ENCODE results near the gene FNDC8.
A peak's percentile ranks its signal among the peaks of the same experiment; 100 is the strongest.
"Not testable (repeated sequence)": the region's sequence is repeated elsewhere in the genome, so short reads cannot be mapped to it uniquely, and the experiment has no call there.

Gene FNDC8

GRCh38 chr17:35135322-35135721 lies 13.9 kb downstream of the FNDC8 start:
- DNase-seq (ENCODE audit: insufficient read length, low spot score): no peak
- TF ChIP-seq SPI1 (IDR thresholded peaks at IDR 0.05; ENCODE audit: low read depth, low read length): no peak
- TF ChIP-seq POLR2AphosphoS5 (IDR thresholded peaks at IDR 0.05; ENCODE audit: low read depth, low read length): no peak
- no peak for TF ChIP-seq PAX5 (IDR thresholded peaks at IDR 0.05; ENCODE audit: insufficient read depth, low read length, severe bottlenecking)
- TF ChIP-seq POLR2A (IDR thresholded peaks at IDR 0.05; ENCODE audit: low read depth, low read length): no peak
- no peak for FAIRE-seq

GRCh38 chr17:35138218-35138617 lies 16.8 kb downstream of the FNDC8 start:
- DNase-seq (ENCODE audit: insufficient read length, low spot score) (no peak), FAIRE-seq (no peak)
- TF ChIP-seq TAF1 (IDR thresholded peaks at IDR 0.05; ENCODE audit: low read depth, low read length) (no peak), POLR2A (IDR thresholded peaks at IDR 0.05; ENCODE audit: low read depth, low read length) (no peak), PAX5 (IDR thresholded peaks at IDR 0.05; ENCODE audit: insufficient read depth, low read length, severe bottlenecking) (no peak), POU2F2 (IDR thresholded peaks at IDR 0.05; ENCODE audit: low read depth, low read length) (no peak), POLR2AphosphoS5 (IDR thresholded peaks at IDR 0.05; ENCODE audit: low read depth, low read length) (no peak), SPI1 (IDR thresholded peaks at IDR 0.05; ENCODE audit: low read depth, low read length) (no peak)

DNA sequence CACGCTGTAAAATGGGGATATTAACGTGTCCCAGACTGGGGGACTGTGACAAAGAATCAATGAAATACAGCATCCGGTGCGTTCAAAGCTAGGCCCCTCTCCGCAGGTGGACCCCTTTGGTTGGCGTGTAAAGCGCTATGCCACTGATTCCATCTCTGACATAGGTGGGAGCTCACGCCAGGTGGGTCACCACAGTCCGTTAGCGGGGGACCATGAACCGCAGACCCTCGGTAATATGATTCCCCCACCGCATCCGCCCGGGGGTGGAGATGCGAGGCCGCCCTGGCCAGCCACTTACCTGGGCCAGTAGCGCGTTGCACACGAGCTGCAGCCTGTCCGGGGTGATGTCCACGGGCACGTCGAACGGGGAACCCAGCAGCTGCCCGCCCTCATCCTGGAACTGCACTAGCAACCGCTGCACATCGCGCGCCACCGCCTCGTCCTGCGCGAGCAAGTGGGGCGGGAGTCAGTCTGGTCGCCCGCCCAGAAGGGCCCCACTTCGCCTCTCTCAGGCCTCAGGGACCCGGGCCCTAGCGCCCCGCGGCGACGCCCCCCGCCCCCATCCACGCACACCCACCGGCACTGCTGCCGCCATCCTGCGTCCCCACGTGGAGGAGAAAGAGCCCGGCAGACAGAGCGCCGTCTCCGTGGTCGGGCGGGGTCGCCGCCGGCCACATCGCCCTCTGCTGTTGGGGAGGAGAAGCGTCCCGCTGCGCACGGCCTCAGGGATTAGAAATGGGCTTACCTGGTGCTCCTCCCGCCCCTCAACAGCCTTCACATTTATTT lies 20.5 kb downstream of the FNDC8 start, which contains the start of gene NLE1:
NLE1 (minus strand) TSS at position 623 of the 786 bp plus-strand sequence; CDS start at position 595, 28 bp downstream.
- FAIRE-seq (peak; percentile 88), DNase-seq (ENCODE audit: insufficient read length, low spot score) (peak; percentile 88)
- TF ChIP-seq POU2F2 (IDR thresholded peaks at IDR 0.05; ENCODE audit: low read depth, low read length) (peak; percentile 49; the same call in 1 of the 2 replicates), PAX5 (IDR thresholded peaks at IDR 0.05; ENCODE audit: insufficient read depth, low read length, severe bottlenecking) (no peak), SPI1 (IDR thresholded peaks at IDR 0.05; ENCODE audit: low read depth, low read length) (no peak), TAF1 (IDR thresholded peaks at IDR 0.05; ENCODE audit: low read depth, low read length) (peak; percentile 91), POLR2AphosphoS5 (IDR thresholded peaks at IDR 0.05; ENCODE audit: low read depth, low read length) (no peak), POLR2A (IDR thresholded peaks at IDR 0.05; ENCODE audit: low read depth, low read length) (no peak)

DNA sequence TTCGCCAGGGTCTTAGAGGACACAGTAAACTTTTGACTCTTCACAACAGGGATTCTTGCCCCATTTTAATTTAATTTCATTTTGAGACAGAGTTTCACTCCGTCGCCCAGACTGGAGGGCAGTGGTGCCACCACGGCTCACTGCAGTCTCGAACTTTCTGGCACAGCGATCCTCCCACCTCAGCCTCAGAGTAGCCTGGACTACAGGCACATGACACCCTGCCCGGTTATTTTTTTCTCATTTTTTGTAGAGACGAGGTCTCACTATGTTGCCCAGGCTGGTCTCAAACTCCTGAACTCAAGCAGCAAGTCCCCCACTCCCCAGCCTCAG lies 21.0 kb downstream of the FNDC8 start:
- DNase-seq (ENCODE audit: insufficient read length, low spot score) (no peak), FAIRE-seq (no peak)
- TF ChIP-seq TAF1 (IDR thresholded peaks at IDR 0.05; ENCODE audit: low read depth, low read length) (no peak), PAX5 (IDR thresholded peaks at IDR 0.05; ENCODE audit: insufficient read depth, low read length, severe bottlenecking) (no peak), SPI1 (IDR thresholded peaks at IDR 0.05; ENCODE audit: low read depth, low read length) (no peak), POU2F2 (IDR thresholded peaks at IDR 0.05; ENCODE audit: low read depth, low read length) (no peak), POLR2AphosphoS5 (IDR thresholded peaks at IDR 0.05; ENCODE audit: low read depth, low read length) (no peak), POLR2A (IDR thresholded peaks at IDR 0.05; ENCODE audit: low read depth, low read length) (no peak)

GRCh38 chr17:35144840-35145239 lies 23.4 kb downstream of the FNDC8 start:
- DNase-seq (ENCODE audit: insufficient read length, low spot score) (no peak), FAIRE-seq (no peak)
- TF ChIP-seq TAF1 (IDR thresholded peaks at IDR 0.05; ENCODE audit: low read depth, low read length): no peak
- no peak for TF ChIP-seq POLR2A (IDR thresholded peaks at IDR 0.05; ENCODE audit: low read depth, low read length)
- TF ChIP-seq POU2F2 (IDR thresholded peaks at IDR 0.05; ENCODE audit: low read depth, low read length): no peak
- TF ChIP-seq POLR2AphosphoS5 (IDR thresholded peaks at IDR 0.05; ENCODE audit: low read depth, low read length): no peak
- TF ChIP-seq SPI1 (IDR thresholded peaks at IDR 0.05; ENCODE audit: low read depth, low read length): no peak
- no peak for TF ChIP-seq PAX5 (IDR thresholded peaks at IDR 0.05; ENCODE audit: insufficient read depth, low read length, severe bottlenecking)

GRCh38 chr17:35146214-35146833 lies 24.9 kb downstream of the FNDC8 start:
- no peak for DNase-seq (ENCODE audit: insufficient read length, low spot score)
- no peak for FAIRE-seq
- no peak for TF ChIP-seq SPI1 (IDR thresholded peaks at IDR 0.05; ENCODE audit: low read depth, low read length)
- TF ChIP-seq PAX5 (IDR thresholded peaks at IDR 0.05; ENCODE audit: insufficient read depth, low read length, severe bottlenecking): no peak

DNA sequence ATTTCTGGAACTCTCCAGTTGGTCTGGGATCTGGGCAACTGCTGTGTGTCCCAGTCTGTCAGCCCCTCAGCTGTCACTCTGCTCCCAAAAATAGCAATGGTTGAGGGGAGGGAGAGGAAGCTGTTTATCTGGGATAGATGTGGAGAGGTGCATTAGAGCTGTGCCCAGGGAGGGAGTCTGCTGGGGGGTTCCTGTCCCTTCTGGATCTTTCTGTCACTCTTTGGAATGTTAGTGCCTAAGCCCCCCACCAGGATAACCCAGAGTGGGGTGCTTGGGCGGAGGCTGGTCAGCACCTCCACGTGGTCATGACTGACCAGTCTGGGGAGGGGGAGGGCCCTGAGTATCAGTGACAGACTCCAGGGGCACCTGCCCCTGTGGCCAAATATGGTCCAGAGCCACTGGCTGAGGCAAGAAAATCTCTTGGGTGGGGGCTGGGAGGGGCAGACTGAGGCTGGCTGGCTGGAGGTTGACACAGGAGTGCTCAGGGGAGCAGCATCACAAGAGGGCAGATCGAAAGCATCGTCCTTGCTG lies 26.0 kb downstream of the FNDC8 start, which contains the start of gene UNC45B:
UNC45B (plus strand) TSS at position 443 of the 531 bp plus-strand sequence. CDS start 447 bp downstream, outside the sequence.
- no peak for TF ChIP-seq SPI1 (IDR thresholded peaks at IDR 0.05; ENCODE audit: low read depth, low read length)
- no peak for TF ChIP-seq TAF1 (IDR thresholded peaks at IDR 0.05; ENCODE audit: low read depth, low read length)
- TF ChIP-seq POLR2AphosphoS5 (IDR thresholded peaks at IDR 0.05; ENCODE audit: low read depth, low read length): no peak
- no peak for TF ChIP-seq POU2F2 (IDR thresholded peaks at IDR 0.05; ENCODE audit: low read depth, low read length)
- TF ChIP-seq PAX5 (IDR thresholded peaks at IDR 0.05; ENCODE audit: insufficient read depth, low read length, severe bottlenecking): no peak
- no peak for TF ChIP-seq POLR2A (IDR thresholded peaks at IDR 0.05; ENCODE audit: low read depth, low read length)
- FAIRE-seq: no peak

GRCh38 chr17:35148144-35148543 lies 26.7 kb downstream of the FNDC8 start:
- no peak for DNase-seq (ENCODE audit: insufficient read length, low spot score)
- no peak for FAIRE-seq
- TF ChIP-seq SPI1 (IDR thresholded peaks at IDR 0.05; ENCODE audit: low read depth, low read length) (no peak), TAF1 (IDR thresholded peaks at IDR 0.05; ENCODE audit: low read depth, low read length) (no peak), POLR2AphosphoS5 (IDR thresholded peaks at IDR 0.05; ENCODE audit: low read depth, low read length) (no peak), PAX5 (IDR thresholded peaks at IDR 0.05; ENCODE audit: insufficient read depth, low read length, severe bottlenecking) (no peak), POLR2A (IDR thresholded peaks at IDR 0.05; ENCODE audit: low read depth, low read length) (no peak), POU2F2 (IDR thresholded peaks at IDR 0.05; ENCODE audit: low read depth, low read length) (no peak)

More for the DNA sequence above, 26.0 kb downstream of the FNDC8 start, which contains the start of gene UNC45B:
- no peak for DNase-seq (ENCODE audit: insufficient read length, low spot score)

DNA sequence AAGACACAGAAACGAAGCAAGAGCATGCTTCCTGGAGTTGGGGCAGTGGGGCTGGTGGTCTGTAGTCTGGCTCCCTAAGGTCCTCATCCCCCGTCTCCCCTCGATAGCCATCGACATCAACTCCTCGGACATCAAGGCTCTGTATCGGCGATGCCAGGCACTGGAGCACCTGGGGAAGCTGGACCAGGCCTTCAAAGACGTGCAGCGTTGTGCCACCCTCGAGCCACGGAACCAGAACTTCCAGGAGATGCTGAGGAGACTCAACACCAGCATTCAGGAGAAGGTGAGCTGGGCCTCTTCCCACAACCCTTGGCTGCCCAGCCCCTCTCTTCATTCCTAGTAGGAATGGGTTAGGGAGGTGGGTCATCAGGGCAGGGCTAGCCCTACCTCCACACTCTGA lies 28.5 kb downstream of the FNDC8 start:
- FAIRE-seq (no peak), DNase-seq (ENCODE audit: insufficient read length, low spot score) (no peak)
- TF ChIP-seq POLR2A (IDR thresholded peaks at IDR 0.05; ENCODE audit: low read depth, low read length) (no peak), TAF1 (IDR thresholded peaks at IDR 0.05; ENCODE audit: low read depth, low read length) (no peak), PAX5 (IDR thresholded peaks at IDR 0.05; ENCODE audit: insufficient read depth, low read length, severe bottlenecking) (no peak), POU2F2 (IDR thresholded peaks at IDR 0.05; ENCODE audit: low read depth, low read length) (no peak)

- DNase-seq (ENCODE audit: insufficient read length, low spot score); FAIRE-seq: not testable (repeated sequence)
Observed at GRCh38 chr17:35151080-35151479, 29.7 kb downstream of the FNDC8 start.

Measured in GM12891 (cell line).